Activated gamma-delta T cell treated with Interleukin-2 at 50 U/mL for 16 hours (primary cell): Measurements from ENCODE around the gene GSE1.

Source experiments
- DNase-seq: peaks from one replicate; pipeline ENCODE4 v3.0.0-alpha.2; 2020

The GSE1 gene

DNA sequence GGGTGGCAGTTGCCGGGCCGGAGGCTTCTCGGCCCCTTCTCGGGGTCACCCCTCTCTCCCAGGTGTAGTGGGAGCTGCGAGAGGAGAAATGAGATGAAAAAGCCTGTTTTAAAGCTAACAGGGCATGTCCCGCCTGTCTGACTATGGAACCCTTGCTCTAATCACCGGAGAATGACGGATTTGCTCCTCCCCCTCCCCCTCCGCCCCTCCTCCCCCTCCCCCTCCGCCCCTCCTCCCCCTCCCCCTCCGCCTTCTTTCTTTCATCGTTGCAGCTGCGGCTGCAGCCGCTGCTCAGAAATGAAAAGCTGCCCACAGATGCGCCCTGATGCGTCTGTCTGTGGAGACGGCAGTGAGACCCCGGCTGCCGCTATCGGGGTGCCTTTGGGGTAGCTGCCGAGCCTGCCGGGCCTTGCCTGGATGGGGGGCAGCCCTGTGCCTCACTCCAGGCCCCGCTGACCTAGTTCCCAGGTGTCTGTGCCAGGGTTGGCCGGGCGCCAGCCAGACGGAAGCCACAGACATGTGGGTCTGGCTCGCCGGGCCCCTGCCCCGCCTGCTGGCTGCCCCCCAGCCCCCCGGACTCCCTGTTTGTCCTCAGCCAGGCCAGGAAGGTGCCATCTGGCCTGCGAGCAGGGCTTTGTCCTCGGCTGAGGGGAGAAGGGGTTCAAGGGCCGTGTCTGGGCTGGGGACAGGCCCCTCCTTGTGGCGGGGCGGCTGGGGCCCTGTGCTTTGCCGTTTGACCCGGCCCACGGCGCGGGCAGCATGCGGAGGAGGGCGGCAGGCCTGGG is 37.9 kb downstream of the GSE1 start:
- DNase-seq, result no peak

DNA sequence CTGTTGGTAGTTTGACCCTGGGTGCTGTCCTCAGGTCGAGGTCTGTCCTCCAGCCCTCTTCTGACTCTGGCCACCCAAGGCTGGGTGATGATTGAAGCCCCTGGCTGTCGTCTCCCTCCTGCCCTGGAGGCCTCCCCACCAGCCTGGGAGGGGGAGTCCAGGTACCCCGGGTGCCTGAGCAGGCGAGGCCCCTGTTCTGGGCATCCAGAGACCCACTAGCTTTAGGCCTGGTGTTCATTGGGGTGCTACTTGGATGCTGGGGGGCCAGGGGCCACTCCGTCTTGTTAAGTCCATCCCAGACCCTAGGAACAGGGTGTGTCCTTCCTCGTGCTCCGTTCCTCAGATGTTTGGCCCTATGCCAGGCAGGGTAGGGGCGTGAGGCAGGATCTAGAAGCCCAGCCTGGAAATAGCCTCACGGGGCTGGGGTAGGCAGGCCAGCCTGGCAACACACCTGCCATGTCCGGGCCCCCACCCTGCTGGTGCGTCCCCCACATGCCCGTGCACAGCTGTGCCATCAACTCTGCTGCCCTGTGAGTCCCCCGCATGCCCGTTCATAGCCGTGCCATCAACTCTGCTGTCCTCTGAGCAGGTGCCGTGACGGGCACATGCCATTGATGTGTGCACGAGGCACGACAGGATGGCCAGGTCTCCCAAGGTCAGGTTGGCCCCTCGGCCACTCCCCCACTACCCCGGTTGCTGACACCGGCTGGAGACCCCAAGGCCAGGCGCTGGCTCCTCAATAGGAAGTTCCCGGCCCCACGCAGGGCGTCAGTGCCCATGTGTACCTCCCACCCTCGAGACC is 38.7 kb downstream of the GSE1 start:
- DNase-seq, result no peak

DNA sequence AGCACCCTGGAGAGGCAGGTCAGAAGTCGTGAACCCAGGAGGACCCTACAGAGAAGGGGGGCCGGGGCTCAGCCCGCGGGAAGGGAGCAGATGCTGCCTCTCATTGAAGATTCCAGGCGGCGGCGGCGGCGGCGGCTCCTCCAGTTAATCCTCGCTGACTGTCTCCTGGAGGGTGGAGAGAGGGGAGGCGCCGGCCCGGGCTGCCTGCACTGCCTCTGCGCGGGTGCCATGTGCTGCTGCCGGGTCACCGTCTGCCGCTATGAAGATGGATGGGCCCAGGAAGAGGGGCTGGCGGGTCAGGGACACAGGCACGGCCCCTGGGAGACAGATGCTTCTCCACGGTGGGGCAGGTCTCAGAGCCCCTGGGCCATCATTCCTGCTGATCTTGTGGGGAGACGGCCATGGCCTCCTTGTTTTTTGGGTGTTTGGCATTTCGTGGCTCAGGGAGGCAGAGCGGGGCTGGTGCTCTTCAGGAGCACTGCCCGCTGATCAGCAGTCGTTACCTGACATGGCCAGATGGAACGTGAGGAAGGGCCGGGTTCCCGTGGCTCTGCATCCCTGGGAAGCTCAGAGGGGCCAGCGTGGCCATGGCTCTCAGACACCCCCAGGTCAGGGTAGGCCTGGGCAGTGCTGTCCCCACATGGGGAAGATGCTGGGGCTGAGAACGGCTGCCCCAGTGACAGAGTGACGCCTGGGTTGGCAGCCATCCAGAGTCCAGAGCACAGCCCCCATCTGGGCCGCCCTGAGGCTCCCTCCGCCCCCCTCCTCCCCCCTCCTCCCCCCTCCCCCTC is 39.5 kb downstream of the GSE1 start:
- peak; percentile 31 for DNase-seq

DNA sequence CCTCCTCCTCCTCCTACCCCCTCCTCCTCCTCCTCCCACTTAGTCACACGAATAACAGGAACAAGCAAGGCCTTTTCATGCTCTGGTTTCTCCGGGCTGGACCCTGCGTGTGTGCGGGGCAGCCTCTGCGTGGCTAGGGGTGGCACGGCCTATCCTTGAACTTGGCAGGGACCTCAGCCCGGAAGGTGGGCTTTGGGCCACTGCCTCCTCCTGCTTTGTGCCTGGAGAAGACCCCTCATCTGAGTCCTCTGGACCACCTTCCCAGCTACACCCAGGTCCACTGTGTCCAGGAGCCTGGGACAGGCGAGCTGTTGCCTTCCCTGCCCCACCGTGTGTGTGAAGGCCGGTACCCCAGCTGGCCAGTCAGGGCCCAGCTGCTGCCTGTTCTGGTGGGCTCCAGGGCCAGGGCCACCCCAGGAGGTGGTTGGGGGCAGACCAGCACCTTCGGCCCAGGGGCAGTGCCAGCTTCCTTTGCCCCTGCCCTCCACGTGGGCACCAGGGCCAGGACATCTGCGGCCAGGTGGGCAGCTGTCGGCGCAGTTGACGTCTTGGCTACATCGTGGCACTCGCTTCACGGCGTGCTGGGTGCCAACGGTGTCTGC is 40.3 kb downstream of the GSE1 start:
- DNase-seq, result no peak

DNA sequence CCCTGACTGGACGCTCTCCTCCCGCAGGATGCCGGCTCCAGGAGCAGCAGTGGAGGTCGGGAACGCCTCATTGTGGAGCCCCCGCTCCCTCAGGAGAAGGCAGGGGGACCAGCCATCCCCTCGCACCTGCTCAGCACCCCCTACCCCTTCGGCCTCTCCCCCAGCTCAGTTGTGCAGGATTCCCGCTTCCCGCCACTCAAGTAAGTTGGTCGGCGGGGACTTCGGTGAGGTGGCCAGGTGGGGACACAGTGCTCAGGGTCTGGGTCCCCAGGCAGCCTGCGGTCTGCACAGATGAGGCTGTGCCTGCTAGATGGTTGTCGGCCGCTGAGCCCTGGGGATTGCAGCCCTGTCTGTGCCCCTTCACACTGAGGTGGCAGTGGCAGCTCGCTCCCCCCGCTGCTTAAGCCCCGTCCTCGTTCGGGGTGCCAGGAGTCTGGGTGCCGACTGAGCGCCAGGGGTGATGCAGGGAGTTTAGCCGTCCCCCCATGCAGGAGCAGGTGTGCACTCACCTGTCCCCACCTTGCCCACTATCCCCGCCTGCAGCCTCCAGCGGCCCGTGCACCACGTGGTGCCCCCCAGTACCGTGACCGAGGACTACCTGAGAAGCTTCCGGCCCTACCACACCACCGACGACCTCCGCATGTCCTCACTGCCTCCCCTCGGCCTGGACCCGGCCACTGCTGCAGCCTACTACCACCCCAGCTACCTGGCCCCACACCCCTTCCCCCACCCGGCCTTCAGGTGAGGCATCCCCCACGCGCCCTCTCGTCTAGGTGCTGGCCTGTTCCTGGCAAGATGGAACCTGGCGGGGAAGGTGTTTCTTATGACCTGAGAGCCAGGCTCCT is 41.4 kb downstream of the GSE1 start:
- DNase-seq, result no peak

DNA sequence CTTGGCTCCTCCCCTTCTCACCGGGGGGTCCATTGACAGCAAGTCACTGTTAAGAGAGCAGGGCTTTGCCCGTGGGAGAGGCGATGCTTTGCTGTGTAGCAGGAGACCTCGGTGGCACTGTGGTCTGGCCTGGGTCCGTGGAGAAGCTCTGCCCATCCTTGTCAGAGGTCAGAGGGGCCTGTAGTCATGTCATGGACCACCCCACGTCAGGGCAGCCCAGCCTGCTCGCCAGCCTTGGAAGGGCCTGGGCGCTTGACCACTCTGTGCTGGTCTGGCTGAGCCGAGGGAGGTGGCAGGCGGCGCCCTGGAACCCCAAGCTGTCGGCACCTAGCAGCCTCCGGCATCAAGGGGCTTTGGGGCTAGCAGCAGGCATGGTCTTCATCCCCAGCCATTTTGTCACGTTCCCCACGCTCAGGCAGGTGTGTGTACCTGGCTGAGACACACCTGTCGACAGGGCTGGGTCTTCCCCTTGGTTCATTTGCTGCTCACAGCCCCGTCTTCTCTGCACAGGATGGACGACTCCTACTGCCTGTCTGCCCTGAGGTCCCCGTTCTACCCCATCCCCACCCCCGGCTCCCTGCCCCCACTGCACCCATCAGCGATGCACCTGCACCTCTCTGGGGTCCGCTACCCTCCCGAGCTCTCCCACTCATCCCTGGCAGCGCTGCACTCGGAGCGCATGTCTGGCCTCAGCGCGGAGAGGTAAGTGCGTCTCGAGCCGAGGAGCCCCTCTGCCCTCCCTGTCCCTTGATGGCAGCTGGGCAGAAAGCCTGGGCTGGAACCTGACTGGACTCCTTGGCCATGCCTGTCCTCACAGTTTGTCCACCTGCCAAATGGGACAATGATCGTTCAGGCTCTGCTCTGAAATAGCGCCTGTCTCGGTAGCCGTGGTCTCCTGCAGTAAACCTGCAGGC is 42.4 kb downstream of the GSE1 start:
- no peak for DNase-seq

DNA sequence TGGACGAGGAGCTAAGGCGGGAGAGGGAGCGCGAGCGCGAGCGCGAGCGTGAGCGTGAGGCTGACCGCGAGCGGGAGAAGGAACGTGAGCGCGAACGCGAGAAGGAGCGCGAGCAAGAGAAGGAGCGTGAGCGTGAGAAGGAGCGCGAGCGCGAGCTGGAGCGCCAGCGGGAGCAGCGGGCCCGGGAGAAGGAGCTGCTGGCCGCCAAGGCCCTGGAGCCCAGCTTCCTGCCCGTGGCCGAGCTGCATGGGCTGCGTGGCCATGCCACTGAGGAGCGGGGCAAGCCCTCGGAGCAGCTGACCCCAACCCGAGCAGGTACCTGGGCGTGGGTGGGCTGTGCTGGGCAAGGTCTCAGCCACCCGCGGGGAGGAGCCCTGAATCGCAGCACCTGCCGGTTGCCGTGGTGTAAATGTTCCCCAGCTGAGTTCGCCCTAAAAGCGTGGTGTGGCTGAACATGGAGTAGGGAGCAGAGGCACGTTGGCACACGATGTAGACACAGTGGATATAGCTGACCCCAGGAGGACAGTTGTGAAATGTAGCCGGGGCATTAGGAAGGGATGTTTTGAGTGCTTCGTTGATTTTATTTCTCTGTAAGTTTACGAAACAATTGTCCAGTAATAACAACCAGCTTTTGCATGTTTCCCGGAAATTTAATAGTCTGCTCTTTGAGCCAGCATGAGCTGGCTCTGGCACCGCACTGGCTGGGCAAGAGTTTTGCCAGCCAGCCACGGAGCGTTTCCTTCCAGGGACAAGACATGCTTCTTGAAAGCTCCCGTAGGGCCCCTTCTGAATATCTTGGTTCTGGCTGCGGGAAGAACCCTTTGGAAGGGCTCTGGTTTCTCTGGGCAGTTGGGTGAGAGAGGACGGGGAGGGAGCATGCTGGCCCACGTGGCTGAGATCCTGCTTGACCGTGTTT is 43.5 kb downstream of the GSE1 start:
- no peak for DNase-seq

DNA sequence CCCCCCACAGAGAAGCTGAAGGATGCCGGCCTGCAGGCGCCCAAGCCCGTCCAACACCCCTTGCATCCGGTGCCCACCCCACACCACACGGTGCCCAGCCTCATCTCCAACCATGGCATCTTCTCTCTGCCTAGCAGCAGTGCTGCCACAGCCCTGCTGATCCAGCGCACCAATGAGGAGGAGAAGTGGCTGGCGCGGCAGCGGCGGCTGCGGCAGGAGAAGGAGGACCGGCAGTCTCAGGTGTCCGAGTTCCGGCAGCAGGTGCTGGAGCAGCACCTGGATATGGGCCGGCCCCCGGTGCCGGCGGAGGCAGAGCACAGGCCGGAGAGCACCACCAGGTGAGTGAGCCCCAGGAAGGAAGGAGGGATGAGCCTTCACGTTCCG is 44.1 kb downstream of the GSE1 start:
- DNase-seq, result no peak

DNA sequence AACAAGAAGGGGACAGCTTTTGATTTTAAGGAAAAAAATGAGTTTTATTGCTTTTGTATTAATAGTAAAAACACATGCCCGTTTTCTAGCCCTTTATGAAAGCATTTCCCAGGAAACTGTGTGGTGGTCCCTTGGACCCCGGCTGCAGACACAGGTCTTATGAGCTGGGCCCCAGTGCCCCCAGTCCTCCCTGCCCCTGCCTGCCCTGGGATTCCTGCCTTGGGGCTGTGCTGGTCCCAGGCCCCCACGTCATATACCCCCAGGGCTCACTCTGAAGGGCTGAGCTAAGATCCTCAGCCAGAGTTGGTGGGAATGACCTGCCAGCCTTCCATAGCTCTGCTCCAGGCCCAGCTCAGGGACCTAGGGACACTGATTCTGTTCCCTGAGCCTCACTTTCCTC is 44.9 kb downstream of the GSE1 start:
- DNase-seq, result no peak

DNA sequence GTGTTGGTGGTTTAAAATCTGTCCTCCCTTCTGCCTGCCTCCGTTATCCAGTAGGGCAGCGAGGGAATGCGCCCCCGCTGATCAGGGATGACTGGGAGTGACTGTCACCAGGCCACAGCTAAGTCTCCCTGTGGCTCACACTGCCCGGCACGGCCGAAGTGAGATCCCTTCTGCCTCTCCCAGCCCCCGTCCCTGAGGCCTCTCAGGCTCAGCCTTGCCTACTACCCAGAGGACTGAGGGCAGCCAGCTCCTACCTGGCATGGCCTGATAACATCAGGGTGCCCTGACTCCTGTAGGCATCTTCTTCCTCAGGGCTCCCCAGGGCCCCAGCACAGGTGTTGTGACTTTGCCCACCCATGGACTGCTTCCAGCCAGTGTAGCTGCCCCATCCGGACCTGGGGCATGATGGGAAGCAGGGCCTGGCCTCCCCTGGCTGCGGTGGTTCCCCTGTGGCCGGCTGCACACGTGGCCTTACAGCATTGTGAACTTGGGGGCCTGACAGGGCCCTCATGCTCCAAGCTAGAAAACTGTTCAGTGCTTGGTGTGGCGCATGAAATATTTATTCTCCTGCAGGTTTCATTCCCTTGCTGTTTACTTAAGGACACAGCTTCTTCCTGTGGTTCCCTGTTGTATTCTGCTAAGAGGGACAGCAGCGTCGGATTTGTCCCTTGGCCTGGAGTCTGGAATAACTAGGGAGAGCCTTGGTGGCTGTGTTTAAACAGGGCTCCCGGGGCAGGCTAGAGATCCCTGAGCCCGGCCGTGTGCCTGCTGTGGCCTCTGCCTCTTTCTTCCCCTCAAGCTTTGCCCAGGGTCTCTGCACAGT is 45.6 kb downstream of the GSE1 start:
- no peak for DNase-seq

DNA sequence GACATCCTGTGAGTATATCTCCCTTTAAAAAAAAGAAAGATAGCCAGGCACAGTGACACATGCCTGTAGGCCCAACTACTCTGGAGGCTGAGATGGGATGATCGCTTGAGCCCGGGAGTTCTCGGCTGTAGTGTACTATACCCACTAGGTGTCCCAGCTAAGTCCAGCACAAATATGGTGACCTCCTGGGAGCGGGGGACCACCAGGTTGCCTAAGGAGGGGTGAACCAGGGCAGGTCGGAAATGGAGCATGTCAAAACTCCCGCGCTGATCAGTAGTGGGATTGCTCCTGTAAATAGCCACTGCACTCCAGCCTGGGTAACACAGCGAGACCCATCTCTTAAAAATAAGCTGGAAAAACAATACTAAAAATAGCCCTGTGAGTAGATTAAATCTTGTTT is 46.2 kb downstream of the GSE1 start:
- DNase-seq, result no peak

DNA sequence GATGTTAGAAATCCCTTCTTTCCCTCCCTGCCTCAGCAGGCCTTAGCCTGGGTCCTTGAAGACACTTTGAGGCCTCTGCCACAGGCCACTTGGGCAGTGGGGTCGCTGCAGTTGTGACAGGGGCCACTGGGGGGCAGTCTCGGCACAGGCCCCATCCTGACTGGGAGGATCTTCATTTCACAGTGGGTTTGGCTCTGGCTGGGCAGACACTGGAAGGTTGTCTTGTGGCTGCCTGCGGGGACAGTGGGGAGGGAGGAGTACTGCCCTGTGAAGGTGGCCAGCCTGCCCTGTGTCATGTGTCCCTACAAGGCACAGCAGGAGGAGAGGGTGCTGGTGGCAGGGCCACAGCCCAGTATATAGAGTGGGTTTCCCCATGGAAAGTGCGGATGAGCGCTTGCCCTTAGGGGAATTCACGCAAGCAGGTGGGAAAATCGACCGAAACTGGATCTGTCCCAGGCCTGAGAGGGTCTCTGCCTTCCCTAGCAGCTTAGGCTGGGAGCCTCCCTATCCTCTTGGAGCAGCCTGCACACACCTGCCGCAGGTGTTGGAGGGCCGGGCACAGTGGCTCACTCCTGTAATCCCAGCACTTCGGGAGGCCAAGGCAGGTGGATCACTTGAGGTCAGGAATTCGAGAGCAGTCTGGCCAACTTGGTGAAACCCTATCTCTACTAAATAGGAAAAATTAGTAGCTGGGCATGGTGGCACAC is 46.8 kb downstream of the GSE1 start:
- DNase-seq, result peak; percentile 56

DNA sequence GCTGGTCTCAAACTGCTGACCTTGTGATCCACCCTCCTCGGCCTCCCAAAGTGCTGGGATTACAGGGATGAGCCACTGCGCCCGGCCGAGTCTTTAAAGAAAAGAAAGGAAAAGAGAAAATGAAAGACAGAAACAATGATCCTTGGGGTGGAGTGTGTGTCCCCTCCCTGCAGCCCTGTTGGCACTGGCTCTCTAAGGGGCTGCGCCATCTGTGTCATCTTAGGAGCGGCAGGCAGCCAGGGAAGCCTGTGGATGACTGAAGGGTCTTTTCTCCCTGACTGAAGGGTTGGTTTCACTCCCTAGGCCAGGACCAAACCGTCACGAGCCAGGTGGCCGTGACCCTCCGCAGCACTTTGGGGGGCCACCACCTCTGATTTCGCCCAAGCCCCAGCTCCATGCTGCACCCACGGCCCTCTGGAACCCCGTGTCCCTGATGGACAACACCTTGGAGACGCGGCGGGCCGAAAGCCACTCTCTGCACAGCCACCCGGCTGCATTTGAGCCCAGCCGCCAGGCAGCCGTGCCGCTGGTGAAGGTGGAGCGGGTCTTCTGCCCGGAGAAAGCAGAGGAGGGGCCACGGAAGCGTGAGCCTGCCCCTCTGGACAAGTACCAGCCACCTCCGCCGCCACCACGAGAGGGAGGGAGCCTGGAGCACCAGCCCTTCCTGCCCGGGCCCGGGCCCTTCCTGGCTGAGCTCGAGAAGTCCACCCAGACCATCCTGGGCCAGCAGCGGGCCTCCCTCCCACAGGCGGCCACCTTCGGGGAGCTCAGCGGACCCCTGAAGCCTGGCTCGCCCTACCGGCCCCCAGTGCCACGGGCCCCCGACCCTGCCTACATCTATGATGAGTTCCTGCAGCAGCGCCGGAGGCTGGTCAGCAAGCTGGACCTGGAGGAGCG is 48.0 kb downstream of the GSE1 start:
- DNase-seq, result no peak

DNA sequence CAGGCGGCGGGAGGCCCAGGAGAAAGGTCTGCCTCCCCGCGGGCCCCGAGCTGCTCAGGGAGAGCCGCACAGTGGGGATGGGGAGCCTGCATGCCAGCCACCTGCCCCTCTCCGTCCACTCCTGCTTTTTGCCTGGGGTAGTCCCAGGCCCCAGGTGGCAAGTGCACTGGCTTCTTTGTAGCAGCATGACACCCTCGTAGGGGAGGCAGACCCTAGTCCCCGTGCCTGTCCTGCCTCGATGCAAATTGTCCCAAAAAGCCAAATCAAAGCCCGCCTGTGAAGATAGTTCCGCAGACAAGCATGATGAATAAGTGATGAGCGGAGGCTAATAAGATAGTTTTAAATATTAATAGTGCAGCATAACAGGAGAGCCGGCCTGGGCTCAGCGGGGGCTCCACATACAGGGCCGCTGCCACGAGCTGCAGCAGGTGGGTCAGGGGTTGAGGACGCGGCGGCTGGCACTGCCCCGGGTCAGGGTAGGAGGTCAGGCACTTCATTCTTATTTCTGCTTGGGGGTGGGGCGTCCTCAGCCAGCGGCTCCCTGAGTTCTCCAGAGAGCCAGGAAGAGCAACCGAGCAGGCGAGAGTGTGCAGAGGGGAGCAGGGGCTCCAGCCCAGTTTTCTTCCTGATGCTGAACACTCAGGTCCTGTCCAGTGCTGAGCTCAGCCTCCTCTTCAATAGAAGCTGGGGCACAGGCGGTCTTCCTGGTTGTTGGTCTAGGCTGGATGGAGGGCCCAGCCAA is 48.8 kb downstream of the GSE1 start:
- no peak for DNase-seq

DNA sequence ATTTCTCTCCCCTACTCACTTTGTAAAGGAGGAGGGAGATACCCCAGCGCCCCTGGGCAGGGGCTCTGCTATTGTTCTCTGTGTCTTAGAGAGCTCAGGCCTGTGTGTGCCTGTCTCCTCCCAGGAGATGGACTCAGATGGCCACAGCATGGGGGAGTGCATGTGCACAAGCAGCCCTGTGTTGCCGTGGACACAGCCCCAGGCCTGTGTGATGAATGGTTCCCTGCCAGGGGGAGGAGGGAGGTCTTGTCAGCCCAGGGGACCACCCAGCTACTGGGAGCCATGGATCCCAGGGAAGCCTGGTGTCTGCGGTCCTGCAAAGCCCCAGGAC is 49.3 kb downstream of the GSE1 start:
- DNase-seq, result no peak

DNA sequence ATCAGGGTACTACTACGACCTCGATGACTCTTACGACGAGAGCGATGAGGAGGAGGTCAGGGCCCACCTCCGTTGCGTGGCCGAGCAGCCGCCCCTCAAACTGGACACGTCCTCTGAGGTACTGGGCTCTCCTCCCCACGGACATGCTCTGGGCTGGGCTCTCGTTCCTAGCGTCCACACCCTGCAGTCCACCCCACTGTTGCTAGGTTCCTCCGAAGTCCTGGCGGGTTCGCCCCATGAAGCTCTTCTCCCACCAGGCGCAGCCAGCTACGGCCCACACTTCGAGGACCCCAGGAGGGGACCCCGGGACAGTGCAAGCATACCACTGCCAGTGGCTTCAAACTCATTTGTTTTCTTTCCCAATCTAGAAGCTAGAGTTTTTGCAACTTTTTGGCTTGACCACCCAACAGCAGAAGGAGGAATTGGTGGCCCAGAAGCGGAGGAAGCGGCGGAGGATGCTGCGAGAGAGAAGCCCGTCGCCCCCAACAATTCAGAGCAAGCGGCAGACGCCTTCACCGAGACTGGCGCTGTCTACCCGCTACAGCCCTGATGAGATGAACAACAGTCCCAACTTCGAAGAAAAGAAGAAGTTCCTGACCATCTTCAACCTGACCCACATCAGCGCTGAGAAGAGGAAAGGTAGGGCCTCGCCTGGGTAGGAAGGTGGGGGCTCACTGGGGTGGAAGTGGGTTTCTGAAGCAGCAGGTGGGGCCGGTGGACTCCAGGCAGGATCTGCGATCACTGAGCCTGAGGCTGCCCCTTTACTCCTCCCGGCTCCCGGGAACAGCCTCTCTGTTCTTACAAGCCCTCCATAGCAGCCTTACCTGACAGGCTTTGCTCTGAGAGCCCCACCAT is 50.1 kb downstream of the GSE1 start:
- DNase-seq, result no peak
